ENCODE measurements around the gene GGA2. TPM values are rescaled to one million over a fixed set of nuclear protein-coding genes. Genes with fewer than 3 reads are reported as not detected.
"Not testable (repeated sequence)": the region's sequence is repeated elsewhere in the genome, so short reads cannot be mapped to it uniquely, and the experiment has no call there.

Gene GGA2
- total RNA-seq, 3 donors from 2014 or later (not counting 1 experiment from before 2014, with no cell fraction given) = 129 to 134 (median 131) TPM

- Mint-ChIP-seq H3K36me3 (no peaks in the 10 kb centered on the region), H3K9me3 (no peaks in the 10 kb centered on the region), H3K27me3 (ENCODE audit: low read depth in 2 of 2) (no peaks in the 10 kb centered on the region), H3K27ac (peak overlapping the region in 1 of 2 donors; percentile 43), H3K4me3 (no peak overlapping the region), H3K4me1 (no peaks in the 10 kb centered on the region)
- no peak overlapping the region for H3K27ac ChIP-seq (ENCODE audit: low read length)
- ATAC-seq (no peak), DNase-seq (no peak)
- H3K9me3 ChIP-seq (ENCODE audit: control insufficient read depth, insufficient read depth, low read length) = no peaks in the 10 kb centered on the region
- no peak for TF ChIP-seq CTCF (IDR thresholded peaks at IDR 0.05)
- no peaks in the 10 kb centered on the region for H3K27me3 ChIP-seq (ENCODE audit: control insufficient read depth, insufficient read depth, low read length)
- intact Hi-C loops (cut with micrococcal nuclease) = no loop called here
- H3K4me3 ChIP-seq (ENCODE audit: low read length) = no peak overlapping the region
- 92% methylated on average over 6 of the region's 6 CpGs for WGBS (ENCODE audit: insufficient coverage)
- no peaks in the 10 kb centered on the region for H3K4me1 ChIP-seq (ENCODE audit: control insufficient read depth, insufficient read depth, low read length)
- peaks cover 46% of the 10 kb centered on the region for H3K36me3 ChIP-seq (ENCODE audit: control insufficient read depth, insufficient read depth, low read length)
These were observed 40.5 kb downstream of the GGA2 start for GRCh38 chr16:23469814-23470213.

- no peaks in the 10 kb centered on the region for H3K36me3 Mint-ChIP-seq
- intact Hi-C loops (cut with micrococcal nuclease) = no loop called here
- H3K9me3 Mint-ChIP-seq = no peaks in the 10 kb centered on the region
- H3K27me3 Mint-ChIP-seq (ENCODE audit: low read depth in 2 of 2) = no peaks in the 10 kb centered on the region
- Histone ChIP-seq H3K36me3 (ENCODE audit: control insufficient read depth, insufficient read depth, low read length) (peaks cover 37% of the 10 kb centered on the region), H3K4me3 (ENCODE audit: low read length) (no peak overlapping the region), H3K4me1 (ENCODE audit: control insufficient read depth, insufficient read depth, low read length) (no peaks in the 10 kb centered on the region), H3K27me3 (ENCODE audit: control insufficient read depth, insufficient read depth, low read length) (no peaks in the 10 kb centered on the region), H3K27ac (ENCODE audit: low read length) (no peak overlapping the region), H3K9me3 (ENCODE audit: control insufficient read depth, insufficient read depth, low read length) (no peaks in the 10 kb centered on the region)
- 100% methylated on average over 4 of the region's 4 CpGs for WGBS (ENCODE audit: insufficient coverage)
- H3K27ac Mint-ChIP-seq = peak overlapping the region in 1 of 2 donors; percentile 44
- H3K4me1 Mint-ChIP-seq = no peaks in the 10 kb centered on the region
- no peak for DNase-seq
- TF ChIP-seq CTCF (IDR thresholded peaks at IDR 0.05) = no peak
- ATAC-seq = no peak
- no peak overlapping the region for H3K4me3 Mint-ChIP-seq
These were observed 44.0 kb downstream of the GGA2 start for GRCh38 chr16:23466162-23466885.

GRCh38 chr16:23465179-23465578 is 45.1 kb downstream of the GGA2 start:
- ATAC-seq = no peak
- 94% methylated on average over 2 of the region's 2 CpGs for WGBS (ENCODE audit: insufficient coverage)
- intact Hi-C loops (cut with micrococcal nuclease) = no loop called here
- TF ChIP-seq CTCF (IDR thresholded peaks at IDR 0.05) = no peak
- H3K4me1 Mint-ChIP-seq = no peaks in the 10 kb centered on the region
- peaks cover 37% of the 10 kb centered on the region for H3K36me3 ChIP-seq (ENCODE audit: control insufficient read depth, insufficient read depth, low read length)
- H3K36me3 Mint-ChIP-seq = no peaks in the 10 kb centered on the region
- no peak overlapping the region for H3K4me3 Mint-ChIP-seq
- DNase-seq = no peak
- H3K27me3 Mint-ChIP-seq (ENCODE audit: low read depth in 2 of 2) = no peaks in the 10 kb centered on the region
- H3K27ac Mint-ChIP-seq = peak overlapping the region in 1 of 2 donors; percentile 27
- no peak overlapping the region for H3K27ac ChIP-seq (ENCODE audit: low read length)
- H3K9me3 ChIP-seq (ENCODE audit: control insufficient read depth, insufficient read depth, low read length) = no peaks in the 10 kb centered on the region
- no peaks in the 10 kb centered on the region for H3K27me3 ChIP-seq (ENCODE audit: control insufficient read depth, insufficient read depth, low read length)
- no peaks in the 10 kb centered on the region for H3K4me1 ChIP-seq (ENCODE audit: control insufficient read depth, insufficient read depth, low read length)
- no peak overlapping the region for H3K4me3 ChIP-seq (ENCODE audit: low read length)
- no peaks in the 10 kb centered on the region for H3K9me3 Mint-ChIP-seq

- H3K27ac Mint-ChIP-seq = peak overlapping the region in 1 of 2 donors; percentile 21
- no peaks in the 10 kb centered on the region for H3K4me1 Mint-ChIP-seq
- no peaks in the 10 kb centered on the region for H3K36me3 Mint-ChIP-seq
These were observed 46.1 kb downstream of the GGA2 start for GRCh38 chr16:23464196-23464595.

GRCh38 chr16:23462994-23463393 is 47.3 kb downstream of the GGA2 start:
- not testable (repeated sequence) for H3K27me3 ChIP-seq (ENCODE audit: control insufficient read depth, insufficient read depth, low read length); H3K27me3 Mint-ChIP-seq (ENCODE audit: low read depth in 2 of 2)

More at GRCh38 chr16:23464196-23464595, 46.1 kb downstream of the GGA2 start:
- intact Hi-C loops (cut with micrococcal nuclease) = no loop called here
- Histone ChIP-seq H3K36me3 (ENCODE audit: control insufficient read depth, insufficient read depth, low read length) (peaks cover 27% of the 10 kb centered on the region), H3K27me3 (ENCODE audit: control insufficient read depth, insufficient read depth, low read length) (no peaks in the 10 kb centered on the region), H3K4me1 (ENCODE audit: control insufficient read depth, insufficient read depth, low read length) (no peaks in the 10 kb centered on the region), H3K27ac (ENCODE audit: low read length) (no peak overlapping the region), H3K4me3 (ENCODE audit: low read length) (no peak overlapping the region), H3K9me3 (ENCODE audit: control insufficient read depth, insufficient read depth, low read length) (no peaks in the 10 kb centered on the region)
- H3K27me3 Mint-ChIP-seq (ENCODE audit: low read depth in 2 of 2) = no peaks in the 10 kb centered on the region
- no peaks in the 10 kb centered on the region for H3K9me3 Mint-ChIP-seq
- TF ChIP-seq CTCF (IDR thresholded peaks at IDR 0.05) = no peak
- no peak for DNase-seq
- H3K4me3 Mint-ChIP-seq = no peak overlapping the region
- WGBS (ENCODE audit: insufficient coverage) = 90% methylated on average over 1 of the region's 1 CpG
- no peak for ATAC-seq

More at GRCh38 chr16:23462994-23463393, 47.3 kb downstream of the GGA2 start:
- H3K36me3 ChIP-seq (ENCODE audit: control insufficient read depth, insufficient read depth, low read length) = peaks cover 20% of the 10 kb centered on the region
- intact Hi-C loops (cut with micrococcal nuclease); H3K36me3 Mint-ChIP-seq; H3K4me3 ChIP-seq (ENCODE audit: low read length); H3K4me3 Mint-ChIP-seq; H3K4me1 Mint-ChIP-seq; ATAC-seq; H3K27ac ChIP-seq (ENCODE audit: low read length); DNase-seq; H3K9me3 Mint-ChIP-seq; H3K27ac Mint-ChIP-seq; H3K9me3 ChIP-seq (ENCODE audit: control insufficient read depth, insufficient read depth, low read length); H3K4me1 ChIP-seq (ENCODE audit: control insufficient read depth, insufficient read depth, low read length): not testable (repeated sequence)
- WGBS (ENCODE audit: insufficient coverage) = 92% methylated on average over 4 of the region's 6 CpGs

Data from natural killer cell (primary cell).